KOPT-K1 (cell line): ENCODE data around the gene HYAL3.
"Not testable (repeated sequence)": the region's sequence is repeated elsewhere in the genome, so short reads cannot be mapped to it uniquely, and the experiment has no call there.

Experiments used
- H3K27ac ChIP-seq: fragments of 200-600 bp; sonication (generic); 2 replicates; pipeline ENCODE4 v1.5.1; 2016; ENCODE audit warnings: antibody characterized with exemption, mild to moderate bottlenecking, low read depth, low read length; ENCODE audit not compliant: poor library complexity, severe bottlenecking
- H3K36me3 ChIP-seq: fragments of 200-600 bp; sonication (generic); 2 replicates; pipeline ENCODE4 v1.5.1; 2017; ENCODE audit warnings: antibody characterized with exemption, mild to moderate bottlenecking, low read length, moderate library complexity; ENCODE audit not compliant: insufficient read depth
- H3K9me3 ChIP-seq: fragments of 200-600 bp; sonication (generic); 2 replicates; pipeline ENCODE4 v1.5.1; 2017; ENCODE audit warnings: antibody characterized with exemption, low read length, mild to moderate bottlenecking; ENCODE audit not compliant: insufficient read depth, poor library complexity, severe bottlenecking

Gene HYAL3

GRCh38 chr3:50292159-50293078 is 6.8 kb downstream of the HYAL3 start, which contains the start of gene IFRD2:
TSS of gene IFRD2 (minus strand) at chr3:50292429. CDS start at chr3:50292274, 155 bp downstream.
- no peaks in the 10 kb centered on the region for H3K9me3 ChIP-seq
- H3K27ac ChIP-seq, result peak within 1 kb of the TSS; percentile 79
- peaks cover 32% of the 10 kb centered on the region for H3K36me3 ChIP-seq

GRCh38 chr3:50290161-50290641 is 9.0 kb downstream of the HYAL3 start:
- Histone ChIP-seq H3K9me3 (no peaks in the 10 kb centered on the region), H3K27ac (no peak overlapping the region), H3K36me3 (peaks cover 51% of the 10 kb centered on the region)

DNA sequence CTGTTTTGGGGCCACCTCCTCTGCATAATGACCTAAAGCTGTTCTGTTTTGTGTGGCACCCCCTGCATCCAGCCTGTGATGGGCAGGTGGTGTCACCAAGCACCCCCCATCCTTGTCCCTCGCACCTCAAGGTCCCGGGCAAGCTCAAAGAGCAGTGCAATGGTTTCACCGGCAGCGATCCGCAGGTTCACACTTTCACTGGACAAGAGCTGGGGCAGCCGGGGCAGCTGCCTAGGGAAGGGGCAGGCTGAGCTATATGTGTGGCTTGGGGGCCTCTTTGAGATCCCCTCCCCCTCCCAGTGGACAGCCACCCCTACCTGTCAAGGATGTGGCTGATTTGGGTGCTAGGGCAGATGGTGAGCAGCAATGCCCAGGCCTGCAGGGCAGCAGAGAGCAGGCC is 10.1 kb downstream of the HYAL3 start:
- Histone ChIP-seq H3K9me3 (no peaks in the 10 kb centered on the region), H3K27ac (no peak overlapping the region), H3K36me3 (peaks cover 51% of the 10 kb centered on the region)

DNA sequence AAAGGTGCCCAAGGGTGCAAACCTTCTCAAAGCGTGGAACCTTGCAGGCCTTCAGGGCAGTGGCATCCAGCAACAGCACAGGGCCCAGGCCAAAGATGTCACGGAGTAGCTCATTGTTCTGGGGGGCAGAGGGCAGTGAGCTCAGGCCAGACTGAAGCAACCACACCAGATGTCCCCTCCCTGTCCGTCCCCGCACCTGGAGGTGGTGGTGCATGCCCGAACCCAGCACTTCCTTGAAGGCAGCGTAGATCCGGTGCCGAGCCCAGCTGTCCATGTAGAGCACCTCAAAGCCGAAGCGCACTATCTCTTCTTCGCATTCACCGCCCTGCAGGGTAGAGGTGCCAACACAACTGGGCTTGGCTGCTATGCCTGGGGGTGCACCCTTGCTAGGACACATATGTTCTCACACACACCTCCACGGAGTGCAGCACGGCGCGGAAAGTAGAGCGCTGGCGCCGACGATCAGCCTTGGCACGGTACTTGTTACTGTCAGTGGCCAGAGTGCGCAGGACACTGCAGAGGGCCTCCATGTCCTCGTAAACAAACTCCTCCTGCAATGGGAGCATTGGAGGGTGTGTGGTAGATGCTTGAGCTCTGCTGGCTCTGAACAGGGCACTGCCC is 10.7 kb downstream of the HYAL3 start:
- Histone ChIP-seq H3K36me3 (peaks cover 51% of the 10 kb centered on the region), H3K9me3 (no peaks in the 10 kb centered on the region), H3K27ac (no peak overlapping the region)

GRCh38 chr3:50287262-50287661 is 11.9 kb downstream of the HYAL3 start:
- H3K27ac ChIP-seq, result no peak overlapping the region
- H3K36me3 ChIP-seq, result peaks cover 51% of the 10 kb centered on the region
- no peaks in the 10 kb centered on the region for H3K9me3 ChIP-seq

GRCh38 chr3:50286322-50287227 is 12.6 kb downstream of the HYAL3 start:
- Histone ChIP-seq H3K9me3 (no peaks in the 10 kb centered on the region), H3K27ac (no peak overlapping the region), H3K36me3 (peaks cover 51% of the 10 kb centered on the region)

GRCh38 chr3:50284121-50284520 is 15.1 kb downstream of the HYAL3 start:
- H3K36me3 ChIP-seq, result peaks cover 36% of the 10 kb centered on the region
- not testable (repeated sequence) for H3K27ac ChIP-seq, H3K9me3 ChIP-seq

DNA sequence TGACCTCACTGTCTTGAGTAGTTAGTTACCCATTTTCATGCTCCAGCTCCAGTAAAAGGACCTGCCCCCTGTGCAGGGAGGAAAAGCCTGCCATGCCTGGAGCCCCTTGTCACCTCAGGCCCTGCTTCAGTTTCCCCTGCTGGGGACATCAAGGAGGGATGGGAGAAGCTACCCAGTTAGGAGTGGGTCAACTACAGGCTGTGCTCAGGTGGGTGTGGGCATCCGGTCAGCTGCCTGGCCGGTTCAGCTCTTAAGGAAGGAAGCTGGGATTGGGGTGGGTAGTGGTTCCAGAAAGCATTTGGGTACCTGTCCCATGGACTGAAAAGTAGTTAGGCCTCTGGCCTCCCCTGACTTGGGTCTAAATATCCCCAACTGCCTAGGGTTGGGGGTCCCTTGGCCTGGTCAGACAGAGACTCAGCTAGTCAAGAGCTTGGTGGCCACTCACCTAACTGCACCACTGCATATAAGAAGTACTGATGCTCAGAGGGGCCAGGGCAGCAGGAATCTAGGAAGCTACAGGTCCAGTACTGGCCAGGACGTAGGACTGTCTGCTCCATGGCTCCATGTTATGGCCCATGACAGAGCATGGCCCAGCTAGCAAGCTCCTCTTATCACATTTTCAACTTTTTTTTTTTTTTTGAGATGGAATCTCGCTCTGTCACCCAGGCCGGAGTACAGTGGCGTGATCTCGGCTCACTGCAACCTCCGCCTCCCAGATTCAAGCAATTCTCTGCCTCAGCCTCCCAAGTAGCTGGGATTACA is 19.8 kb downstream of the HYAL3 start:
- Histone ChIP-seq H3K36me3 (no peaks in the 10 kb centered on the region), H3K27ac (no peak overlapping the region), H3K9me3 (no peaks in the 10 kb centered on the region)

DNA sequence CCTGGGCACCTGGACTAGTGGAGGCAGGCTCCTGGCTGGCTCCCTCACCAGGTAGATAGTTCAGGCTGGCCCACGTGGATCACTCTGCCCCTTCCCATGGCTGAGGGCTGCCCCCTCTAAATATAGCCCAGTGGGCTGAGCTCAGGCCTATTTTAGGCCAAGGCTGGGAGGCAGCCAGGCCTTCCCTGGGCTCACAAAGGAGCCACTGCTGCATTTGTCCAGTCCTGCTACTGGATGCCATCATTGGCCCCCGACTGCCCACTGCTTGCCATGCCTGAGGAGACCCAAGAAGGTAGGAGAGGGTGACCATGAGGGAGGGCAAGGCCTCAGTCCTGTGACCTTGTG is 20.4 kb downstream of the HYAL3 start, which contains the start of gene LSMEM2:
TSS of gene LSMEM2 (plus strand) at position 208 of the 345 bp plus-strand sequence. CDS start at position 235, 27 bp downstream.
- no peaks in the 10 kb centered on the region for H3K36me3 ChIP-seq
- H3K27ac ChIP-seq, result no peak within 1 kb of the TSS

DNA sequence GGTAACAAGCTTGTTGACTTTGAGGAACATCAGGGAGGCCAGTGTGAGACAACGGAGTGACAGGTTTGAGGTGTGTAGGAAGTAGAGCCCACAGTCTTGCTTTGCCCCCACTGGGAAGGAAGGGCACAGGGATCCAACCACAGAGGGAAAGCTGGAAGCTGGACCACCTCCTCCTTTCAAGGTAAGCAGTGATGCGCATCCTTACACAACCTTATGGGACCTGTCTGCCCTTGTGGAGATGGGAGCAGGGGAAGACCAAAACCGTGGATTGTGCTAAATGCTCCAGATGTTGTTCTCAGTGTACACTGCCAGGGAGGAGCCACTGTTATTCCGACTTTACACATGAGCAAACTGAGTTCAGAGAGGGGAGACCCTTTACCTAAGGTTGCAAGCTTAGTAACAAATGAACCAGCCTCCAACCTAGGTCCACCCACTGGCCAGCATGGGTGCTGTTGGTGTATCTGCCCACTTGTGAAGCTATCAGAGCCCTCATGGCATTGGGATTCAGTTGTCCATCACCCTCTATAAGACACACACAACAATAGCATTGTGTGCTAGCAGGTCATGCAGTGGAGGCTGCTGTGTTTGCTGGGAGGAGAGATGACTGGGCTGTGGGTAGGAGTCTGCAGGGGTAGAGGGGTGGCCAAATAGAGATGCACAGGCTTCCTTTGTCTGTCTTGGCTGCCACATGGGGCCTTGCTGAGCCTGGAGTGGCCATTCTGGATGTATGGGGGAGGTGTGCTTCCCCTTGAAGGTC is 20.9 kb downstream of the HYAL3 start:
- H3K36me3 ChIP-seq, result no peaks in the 10 kb centered on the region
- H3K9me3 ChIP-seq, result no peaks in the 10 kb centered on the region
- H3K27ac ChIP-seq, result no peak overlapping the region

More for the DNA sequence above, 20.4 kb downstream of the HYAL3 start, which contains the start of gene LSMEM2:
- no peaks in the 10 kb centered on the region for H3K9me3 ChIP-seq

DNA sequence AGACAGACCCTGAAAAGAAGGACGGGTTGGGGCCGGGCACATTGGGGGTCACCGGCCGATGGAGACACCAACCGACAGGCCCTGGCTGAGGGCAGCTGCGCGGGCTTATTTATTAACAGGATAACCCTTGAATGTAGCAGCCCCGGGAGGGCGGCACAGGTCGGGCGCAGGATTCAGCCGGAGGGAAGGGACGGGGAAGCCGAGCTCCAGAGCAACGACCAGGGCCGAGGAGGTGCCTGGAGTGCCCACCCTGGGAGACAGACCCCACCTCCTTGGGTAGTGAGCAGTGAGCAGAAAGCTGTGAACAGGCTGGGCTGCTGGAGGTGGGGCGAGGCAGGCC is 22.5 kb downstream of the HYAL3 start:
- no peak overlapping the region for H3K27ac ChIP-seq
- H3K9me3 ChIP-seq, result no peaks in the 10 kb centered on the region
- no peaks in the 10 kb centered on the region for H3K36me3 ChIP-seq

GRCh38 chr3:50275996-50276761 is 23.0 kb downstream of the HYAL3 start:
- Histone ChIP-seq H3K9me3 (no peaks in the 10 kb centered on the region), H3K36me3 (no peaks in the 10 kb centered on the region), H3K27ac (no peak overlapping the region)
